DOHH2 (cell line): ENCODE measurements around the gene KLK15.

Experiments used
- H3F3A ChIP-seq: fragments of 200-600 bp; sonication (generic), shearing (Covaris generic); 2 replicates; pipeline ENCODE4 v1.6.0; 2016; ENCODE audit warnings: antibody characterized with exemption, mild to moderate bottlenecking; ENCODE audit not compliant: control insufficient read depth, insufficient read depth
- H3K27ac ChIP-seq: fragments of 200-600 bp; sonication (generic); 2 replicates; pipeline ENCODE4 v1.5.1; 2014; ENCODE audit warnings: low read depth, mild to moderate bottlenecking, low read length, moderate library complexity
- H3K27me3 ChIP-seq: fragments of 200-600 bp; sonication (generic); 2 replicates; pipeline ENCODE4 v1.6.1; 2014; ENCODE audit warnings: mild to moderate bottlenecking, low read length, mixed read lengths; ENCODE audit not compliant: control insufficient read depth
- H3K36me3 ChIP-seq: fragments of 200-600 bp; sonication (generic); 2 replicates; pipeline ENCODE4 v1.6.1; 2014; ENCODE audit warnings: mild to moderate bottlenecking, low read length, moderate library complexity, mixed read lengths; ENCODE audit not compliant: control insufficient read depth
- H3K4me1 ChIP-seq: fragments of 200-600 bp; sonication (generic); 2 replicates; pipeline ENCODE4 v1.6.1; 2014; ENCODE audit warnings: mild to moderate bottlenecking, low read length, mixed read lengths; ENCODE audit not compliant: control insufficient read depth
- H3K4me2 ChIP-seq: fragments of 200-600 bp; sonication (generic); 2 replicates; pipeline ENCODE4 v1.6.0; 2014; ENCODE audit warnings: mild to moderate bottlenecking, low read length, moderate library complexity
- H3K4me3 ChIP-seq: fragments of 200-600 bp; sonication (generic); 2 replicates; pipeline ENCODE4 v1.5.1; 2014; ENCODE audit warnings: mild to moderate bottlenecking, low read length, mixed read lengths
- H3K79me2 ChIP-seq: fragments of 200-600 bp; sonication (generic); 2 replicates; pipeline ENCODE4 v1.6.1; 2014; ENCODE audit warnings: mild to moderate bottlenecking, low read length, mixed read lengths; ENCODE audit not compliant: control insufficient read depth
- H3K9me2 ChIP-seq: fragments of 200-600 bp; sonication (generic); replicated peaks from 2 replicates; pipeline ENCODE4 v1.6.1; 2014; ENCODE audit warnings: mild to moderate bottlenecking, low read length, mixed read lengths; ENCODE audit not compliant: control insufficient read depth
- H3K9me3 ChIP-seq: fragments of 200-600 bp; sonication (generic); 2 replicates; pipeline ENCODE4 v1.6.1; 2014; ENCODE audit warnings: antibody characterized with exemption, low read length, mixed read lengths; ENCODE audit not compliant: control insufficient read depth, insufficient read depth
- H4K20me1 ChIP-seq: fragments of 200-600 bp; sonication (generic); 2 replicates; pipeline ENCODE4 v1.6.0; 2014; ENCODE audit warnings: low read depth, mild to moderate bottlenecking, antibody characterized with exemption, low read length, moderate library complexity; ENCODE audit not compliant: control insufficient read depth, insufficient read depth
- EZH2phosphoT487 ChIP-seq: fragments of 200-600 bp; sonication (generic); IDR thresholded peaks from 2 replicates; pipeline ENCODE4 v1.6.1; 2017; ENCODE audit warnings: borderline replicate concordance, mild to moderate bottlenecking, antibody characterized with exemption, low read length, moderate library complexity, mixed read lengths
- TF ChIP-seq, protein P1 (sequence below): fragments of 200-600 bp; sonication (generic); IDR thresholded peaks from one replicate; pipeline ENCODE4 v1.5.1; 2014; ENCODE audit warnings: antibody characterized with exemption, mild to moderate bottlenecking, low read depth, low read length; ENCODE audit not compliant: poor library complexity, severe bottlenecking

The KLK15 gene

DNA sequence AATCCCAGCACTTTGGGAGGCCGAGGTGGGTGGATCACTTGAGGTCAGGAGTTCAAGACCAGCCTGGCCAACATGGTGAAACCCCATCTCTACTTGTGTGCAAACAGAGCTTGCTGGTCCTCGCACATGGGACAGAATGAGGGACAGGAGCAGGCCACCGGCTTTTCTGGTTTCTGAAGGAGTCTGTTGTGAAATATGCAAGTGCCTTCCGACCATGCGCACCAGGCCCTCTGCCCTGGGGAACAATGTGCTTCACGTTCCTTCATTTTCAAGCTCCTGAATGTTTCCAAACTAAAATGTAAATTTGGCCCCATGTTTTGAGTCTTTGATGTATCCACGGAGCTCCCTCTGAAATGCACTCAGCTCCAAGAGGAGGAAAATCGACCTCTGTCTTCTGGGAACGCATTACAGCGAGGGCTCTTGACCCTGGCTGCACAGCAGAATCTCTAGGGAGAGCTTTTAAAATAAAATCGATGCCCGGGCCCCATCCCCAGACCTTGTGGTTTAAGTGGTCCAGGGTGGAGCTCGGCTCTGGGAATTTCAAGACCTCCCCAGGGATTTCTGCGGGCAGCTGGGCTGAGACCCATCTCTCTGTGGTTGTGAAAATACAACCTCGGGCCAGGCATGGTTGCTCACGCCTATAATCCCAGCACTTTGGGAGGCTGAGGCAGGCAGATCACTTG is 52.5 kb downstream of the KLK15 start:
- no peaks in the 10 kb centered on the region for H3K4me1 ChIP-seq
- no peaks in the 10 kb centered on the region for H3K36me3 ChIP-seq
- H3K4me3 ChIP-seq, result no peak overlapping the region
- no peak for TF ChIP-seq EZH2phosphoT487
- TF ChIP-seq, protein P1, sequence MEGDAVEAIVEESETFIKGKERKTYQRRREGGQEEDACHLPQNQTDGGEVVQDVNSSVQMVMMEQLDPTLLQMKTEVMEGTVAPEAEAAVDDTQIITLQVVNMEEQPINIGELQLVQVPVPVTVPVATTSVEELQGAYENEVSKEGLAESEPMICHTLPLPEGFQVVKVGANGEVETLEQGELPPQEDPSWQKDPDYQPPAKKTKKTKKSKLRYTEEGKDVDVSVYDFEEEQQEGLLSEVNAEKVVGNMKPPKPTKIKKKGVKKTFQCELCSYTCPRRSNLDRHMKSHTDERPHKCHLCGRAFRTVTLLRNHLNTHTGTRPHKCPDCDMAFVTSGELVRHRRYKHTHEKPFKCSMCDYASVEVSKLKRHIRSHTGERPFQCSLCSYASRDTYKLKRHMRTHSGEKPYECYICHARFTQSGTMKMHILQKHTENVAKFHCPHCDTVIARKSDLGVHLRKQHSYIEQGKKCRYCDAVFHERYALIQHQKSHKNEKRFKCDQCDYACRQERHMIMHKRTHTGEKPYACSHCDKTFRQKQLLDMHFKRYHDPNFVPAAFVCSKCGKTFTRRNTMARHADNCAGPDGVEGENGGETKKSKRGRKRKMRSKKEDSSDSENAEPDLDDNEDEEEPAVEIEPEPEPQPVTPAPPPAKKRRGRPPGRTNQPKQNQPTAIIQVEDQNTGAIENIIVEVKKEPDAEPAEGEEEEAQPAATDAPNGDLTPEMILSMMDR, result no peak
- no peak overlapping the region for H3K27ac ChIP-seq
- no peaks in the 10 kb centered on the region; the same call in 1 of the 2 replicates for H3K27me3 ChIP-seq
- H3F3A ChIP-seq, result no peaks in the 10 kb centered on the region
- H3K4me2 ChIP-seq, result no peak overlapping the region
- no peaks in the 10 kb centered on the region for H3K9me2 ChIP-seq
- H3K9me3 ChIP-seq, result no peaks in the 10 kb centered on the region
- H4K20me1 ChIP-seq, result no peaks in the 10 kb centered on the region
- no peaks in the 10 kb centered on the region for H3K79me2 ChIP-seq

DNA sequence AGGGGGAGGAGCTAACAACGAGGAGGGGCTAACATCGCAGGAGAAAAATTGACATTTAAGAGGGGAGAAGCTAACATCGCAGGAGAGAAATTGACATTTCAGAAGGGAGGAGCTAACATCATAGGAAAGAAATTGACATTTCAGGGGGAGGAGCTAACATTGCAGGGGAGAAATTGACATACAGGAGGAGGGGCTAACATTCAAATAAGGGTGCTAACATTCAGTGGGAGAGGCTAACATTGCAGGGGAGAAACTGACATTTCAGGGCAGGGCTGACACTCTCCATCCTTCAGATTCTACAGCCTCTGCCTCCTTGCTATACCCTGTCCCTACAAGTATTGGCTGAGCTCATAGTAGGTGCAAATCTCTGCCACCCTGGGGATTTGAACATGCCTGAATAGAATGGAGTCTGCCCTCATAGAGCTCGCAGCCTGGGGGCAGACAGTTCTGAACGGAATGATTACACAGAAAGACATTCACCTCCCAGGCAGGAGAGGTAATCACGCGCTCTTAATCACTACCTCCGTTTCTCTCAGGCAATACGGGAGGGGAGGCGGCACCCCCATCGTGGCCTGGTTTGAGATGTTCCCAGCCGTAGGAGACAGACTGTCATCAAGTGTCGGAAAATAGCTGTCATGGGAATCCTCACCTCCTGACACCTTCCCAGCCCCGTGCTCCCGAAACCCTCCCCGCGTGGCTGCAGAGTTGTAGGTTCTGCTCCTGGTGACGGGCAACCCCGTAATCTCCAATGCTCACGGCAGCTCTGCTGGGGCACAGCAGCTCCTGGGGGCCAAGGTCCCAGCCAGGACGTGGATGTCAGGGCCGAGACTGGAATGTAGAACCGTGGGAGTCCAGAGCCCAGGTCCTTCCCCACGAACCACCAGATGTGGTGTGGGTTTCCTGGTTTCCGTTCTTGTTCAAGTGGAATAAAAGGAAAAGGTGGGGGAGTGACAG is 53.6 kb downstream of the KLK15 start:
- H3K4me1 ChIP-seq, result no peaks in the 10 kb centered on the region
- no peak overlapping the region for H3K4me2 ChIP-seq
- H3K9me2 ChIP-seq, result no peaks in the 10 kb centered on the region
- no peaks in the 10 kb centered on the region for H3K9me3 ChIP-seq
- no peaks in the 10 kb centered on the region; the same call in 1 of the 2 replicates for H3K27me3 ChIP-seq
- no peaks in the 10 kb centered on the region for H4K20me1 ChIP-seq
- no peaks in the 10 kb centered on the region for H3K79me2 ChIP-seq
- no peaks in the 10 kb centered on the region for H3F3A ChIP-seq
- no peaks in the 10 kb centered on the region for H3K36me3 ChIP-seq
- no peak overlapping the region for H3K27ac ChIP-seq
- H3K4me3 ChIP-seq, result no peak overlapping the region
- TF ChIP-seq EZH2phosphoT487, result no peak
- TF ChIP-seq, protein P1, result no peak

DNA sequence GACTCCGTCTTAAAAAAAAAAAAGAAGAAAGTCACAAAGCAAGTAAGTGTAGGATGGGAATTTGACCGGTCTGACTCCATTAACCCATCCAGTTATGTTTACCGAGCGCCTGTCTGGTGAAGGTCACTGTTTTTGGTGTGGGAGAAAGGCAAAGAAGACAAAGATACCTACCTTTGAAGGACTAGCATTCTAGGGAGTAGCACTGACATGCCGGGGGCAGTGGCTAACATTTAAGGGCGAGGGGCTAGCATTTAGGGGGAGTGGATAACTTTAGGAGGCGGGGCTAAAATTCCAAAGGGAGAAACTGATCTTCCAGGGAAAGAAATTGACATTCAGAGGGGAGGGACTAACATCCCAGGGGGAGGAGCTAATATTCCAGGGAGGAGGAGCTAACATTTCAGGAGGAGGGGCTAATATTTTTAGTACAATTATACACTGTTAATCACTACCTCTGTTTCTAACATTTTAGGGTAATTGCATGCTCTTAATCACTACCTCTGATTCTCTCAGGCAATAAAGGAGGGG is 54.4 kb downstream of the KLK15 start:
- H3K27me3 ChIP-seq, result no peaks in the 10 kb centered on the region; the same call in 1 of the 2 replicates
- no peak overlapping the region for H3K4me2 ChIP-seq
- H3K27ac ChIP-seq, result no peak overlapping the region

More for the DNA sequence above, 54.4 kb downstream of the KLK15 start:
- Histone ChIP-seq H3K36me3 (no peaks in the 10 kb centered on the region), H3K4me1 (no peaks in the 10 kb centered on the region), H3K9me3 (no peaks in the 10 kb centered on the region), H4K20me1 (no peaks in the 10 kb centered on the region), H3F3A (no peaks in the 10 kb centered on the region), H3K79me2 (no peaks in the 10 kb centered on the region), H3K4me3 (no peak overlapping the region), H3K9me2 (no peaks in the 10 kb centered on the region)
- no peak for TF ChIP-seq EZH2phosphoT487
- TF ChIP-seq, protein P1, result no peak
